Stomach (tissue), 9 donors: ENCODE measurements around the gene BBX. TPM values are rescaled to one million over a fixed set of nuclear protein-coding genes. Genes with fewer than 3 reads are reported as not detected.

Experiments used
- DNase-seq, 2 donors: peaks; one replicate each; pipeline versions ENCODE4 v3.0.0 to v3.0.0-alpha.2; 2013 to 2019
- H3K27ac ChIP-seq, 5 donors: fragments of 200-600 bp in 4 of 5; sonication (generic) in 4 of 5; one replicate each; pipeline ENCODE4 v1.5.1; 2013 to 2019; ENCODE audit warnings: mild to moderate bottlenecking in 1 of 5, moderate library complexity in 1 of 5
- H3K27me3 ChIP-seq, 3 donors: fragments of 200-600 bp; sonication (generic); one replicate each; pipeline ENCODE4 v1.5.1; 2017 to 2019; ENCODE audit warnings: mixed run types in 1 of 3
- H3K36me3 ChIP-seq, 4 donors: fragments of 200-600 bp; sonication (generic); 1 replicate in 3 of 4; 2 replicates in 1 of 4; pipeline ENCODE4 v1.5.1; 2016 to 2019
- H3K4me1 ChIP-seq, 4 donors: fragments of 200-600 bp; sonication (generic); one replicate each; pipeline ENCODE4 v1.5.1; 2016 to 2019
- H3K4me3 ChIP-seq, 4 donors: fragments of 200-600 bp; sonication (generic) in 3 of 4; one replicate each; pipeline ENCODE4 v1.5.1; 2016 to 2019; ENCODE audit warnings: mild to moderate bottlenecking in 1 of 4
- H3K9me3 ChIP-seq, 4 donors: fragments of 200-600 bp; sonication (generic); one replicate each; pipeline ENCODE4 v1.5.1; 2016 to 2019
- EP300 ChIP-seq: sonication (generic); formaldehyde crosslinking; IDR thresholded peaks from one replicate; pipeline ENCODE4 v1.6.1; 2017; ENCODE audit warnings: antibody characterized with exemption
- POLR2A ChIP-seq, 4 donors: fragments of 450-650 bp; IDR thresholded peaks; one replicate each; pipeline ENCODE4 v1.6.1; 2016; ENCODE audit warnings: antibody characterized with exemption in 4 of 4, control low read depth in 2 of 4, mild to moderate bottlenecking in 1 of 4, moderate library complexity in 1 of 4
- POLR2AphosphoS5 ChIP-seq, 3 donors: sonication (generic); formaldehyde crosslinking; IDR thresholded peaks; one replicate each; pipeline ENCODE4 v1.6.1; 2016; ENCODE audit warnings: antibody characterized with exemption in 3 of 3
- WGBS, 5 donors: extraction: QIAGEN DNeasy Blood & Tissue Kit in 3 of 5; methylation state at CpG; one replicate each; pipeline versions ENCODE4 v1.1.5 to v1.1.7; 2013 to 2018; 5-methylcytosine and 5-hydroxymethylcytosine counted together
- intact Hi-C: fragments of 100-400 bp; cut with DNase I; formaldehyde crosslinking; loops from one replicate; pipeline ENCODE4 v1.15.1; 2023; ENCODE audit warnings: low total_unique reads
- polyA plus RNA-seq, 3 donors: library from polyadenylated mRNA; stranded (reverse); fragments of 200-250 nt; gene quantifications; one replicate each; pipeline ENCODE4 v1.2.3, GENCODE V29; 2013
- total RNA-seq, 5 donors: library from RNA; depleted of rRNA; stranded (reverse); fragments of >200 nt; gene quantifications; one replicate each; pipeline versions ENCODE4 v1.1.0 to v1.2.3, GENCODE V29; 2014 to 2016
- TF ChIP-seq, protein P1 (sequence below), 7 experiments: fragments of 450-650 bp in 4 of 7; fragments of 200-600 bp in 3 of 7; sonication (generic) in 3 of 7; IDR thresholded peaks; one replicate each; pipeline ENCODE4 v1.5.1; 2016 to 2019; ENCODE audit warnings: antibody characterized with exemption in 7 of 7, control low read depth in 2 of 7, mild to moderate bottlenecking in 1 of 7
- donor health status: healthy with polysubstance abuse.
- donor health status: Bipolar disorder and iron deficiency.
- donor health status: healthy.

The BBX gene
- total and polyA plus RNA-seq, 8 donors = 4.6 to 81.1 (median 45.2) TPM

DNA sequence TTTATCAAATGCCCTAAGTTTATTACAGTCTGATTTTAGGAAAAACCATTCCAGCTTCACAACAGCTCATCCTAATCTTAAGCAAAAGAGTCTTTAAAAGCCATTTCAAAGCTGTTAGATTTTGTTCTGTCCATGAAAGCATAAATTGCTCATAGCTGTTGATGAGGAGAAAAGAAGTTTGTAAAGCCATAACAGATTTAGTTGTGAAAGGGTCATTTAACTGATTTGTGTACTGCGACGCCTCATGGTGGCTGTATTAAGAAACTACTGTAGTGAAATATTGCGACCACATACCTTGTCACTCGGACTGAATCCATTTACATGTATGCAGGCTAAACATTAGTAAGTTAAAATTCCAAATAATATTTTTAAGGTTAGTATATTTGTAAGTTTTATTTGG is 20.9 kb downstream of the BBX start:
- DNase-seq = peak in 1 of 2 donors; percentile 39
- TF ChIP-seq POLR2AphosphoS5 (IDR thresholded peaks at IDR 0.05) = no peak
- no peak for TF ChIP-seq EP300
- no peak for TF ChIP-seq POLR2A (IDR thresholded peaks at IDR 0.05)
- TF ChIP-seq, protein P1, sequence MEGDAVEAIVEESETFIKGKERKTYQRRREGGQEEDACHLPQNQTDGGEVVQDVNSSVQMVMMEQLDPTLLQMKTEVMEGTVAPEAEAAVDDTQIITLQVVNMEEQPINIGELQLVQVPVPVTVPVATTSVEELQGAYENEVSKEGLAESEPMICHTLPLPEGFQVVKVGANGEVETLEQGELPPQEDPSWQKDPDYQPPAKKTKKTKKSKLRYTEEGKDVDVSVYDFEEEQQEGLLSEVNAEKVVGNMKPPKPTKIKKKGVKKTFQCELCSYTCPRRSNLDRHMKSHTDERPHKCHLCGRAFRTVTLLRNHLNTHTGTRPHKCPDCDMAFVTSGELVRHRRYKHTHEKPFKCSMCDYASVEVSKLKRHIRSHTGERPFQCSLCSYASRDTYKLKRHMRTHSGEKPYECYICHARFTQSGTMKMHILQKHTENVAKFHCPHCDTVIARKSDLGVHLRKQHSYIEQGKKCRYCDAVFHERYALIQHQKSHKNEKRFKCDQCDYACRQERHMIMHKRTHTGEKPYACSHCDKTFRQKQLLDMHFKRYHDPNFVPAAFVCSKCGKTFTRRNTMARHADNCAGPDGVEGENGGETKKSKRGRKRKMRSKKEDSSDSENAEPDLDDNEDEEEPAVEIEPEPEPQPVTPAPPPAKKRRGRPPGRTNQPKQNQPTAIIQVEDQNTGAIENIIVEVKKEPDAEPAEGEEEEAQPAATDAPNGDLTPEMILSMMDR (IDR thresholded peaks at IDR 0.05) = peak in 2 of 7 experiments; percentile 7 to 13
- Histone ChIP-seq H3K36me3 (no peaks in the 10 kb centered on the region), H3K4me1 (no peaks in the 10 kb centered on the region), H3K27ac (no peak overlapping the region), H3K27me3 (no peaks in the 10 kb centered on the region), H3K4me3 (no peak overlapping the region), H3K9me3 (no peaks in the 10 kb centered on the region)
- intact Hi-C loops = no loop called here
- WGBS, 5 donors = 60 to 79% (median 76%) methylated on average over 4 of the region's 4 CpGs

DNA sequence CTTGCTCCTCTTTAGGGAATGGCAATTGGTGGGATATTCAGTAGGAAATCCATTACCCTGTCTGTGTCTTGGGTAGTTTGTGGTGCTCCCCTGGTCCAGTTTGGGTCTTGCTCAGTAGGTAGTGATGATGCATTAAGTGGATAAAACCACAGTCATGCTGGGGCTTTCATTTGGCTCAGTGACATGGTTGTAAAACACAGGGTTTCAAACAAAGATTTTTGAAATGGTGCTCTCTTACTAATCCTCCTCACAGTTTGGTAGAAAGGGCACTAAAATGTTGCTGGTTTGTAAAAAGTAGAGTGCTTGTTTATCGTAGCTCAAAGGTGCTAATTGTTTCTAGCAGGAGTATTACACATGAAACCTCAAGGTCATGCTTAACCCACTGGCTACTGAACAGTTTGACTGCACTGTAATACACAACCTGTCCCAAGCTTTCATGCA is 22.9 kb downstream of the BBX start:
- intact Hi-C loops = no loop called here
- TF ChIP-seq POLR2AphosphoS5 (IDR thresholded peaks at IDR 0.05) = no peak
- no peak for TF ChIP-seq POLR2A (IDR thresholded peaks at IDR 0.05)
- TF ChIP-seq, protein P1 (IDR thresholded peaks at IDR 0.05) = no peak
- TF ChIP-seq EP300 = no peak
- 57 to 68% (median 59%) methylated on average over 1 of the region's 1 CpG for WGBS, 5 donors

DNA sequence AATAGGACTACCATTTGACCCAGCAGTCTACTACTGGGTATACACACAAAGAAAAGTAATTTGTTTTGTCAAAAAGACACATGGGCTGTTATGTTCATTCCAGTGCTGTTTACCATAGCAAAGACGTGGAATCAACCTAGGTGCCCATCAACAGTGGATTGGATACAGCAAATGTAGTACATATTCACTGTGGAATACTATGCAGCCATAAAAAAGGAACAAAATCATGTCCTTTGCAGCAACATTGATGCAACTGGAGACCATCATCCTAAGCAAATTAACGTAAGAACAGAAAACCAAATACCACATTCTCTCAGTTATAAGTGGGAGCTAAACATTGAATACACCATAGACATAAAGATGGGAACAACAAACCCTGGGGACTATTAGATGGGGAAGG is 25.8 kb downstream of the BBX start:
- no peak overlapping the region for H3K4me3 ChIP-seq
- H3K27me3 ChIP-seq = no peaks in the 10 kb centered on the region
- H3K4me1 ChIP-seq = peaks cover 0 to 12% (median 0%) of the 10 kb centered on the region in 4 donors
- no peaks in the 10 kb centered on the region for H3K36me3 ChIP-seq
- no peak overlapping the region for H3K27ac ChIP-seq
- no peak for DNase-seq
- H3K9me3 ChIP-seq = no peaks in the 10 kb centered on the region
- 91 to 96% (median 94%) methylated on average over 2 of the region's 2 CpGs for WGBS, 5 donors
- intact Hi-C loops = no loop called here
- TF ChIP-seq, protein P1 (IDR thresholded peaks at IDR 0.05) = no peak
- no peak for TF ChIP-seq POLR2A (IDR thresholded peaks at IDR 0.05)

More for the DNA sequence above, 22.9 kb downstream of the BBX start:
- no peaks in the 10 kb centered on the region for H3K9me3 ChIP-seq
- no peak overlapping the region for H3K4me3 ChIP-seq
- no peaks in the 10 kb centered on the region for H3K27me3 ChIP-seq
- DNase-seq = no peak
- no peak overlapping the region for H3K27ac ChIP-seq
- H3K36me3 ChIP-seq = no peaks in the 10 kb centered on the region
- H3K4me1 ChIP-seq = no peaks in the 10 kb centered on the region

DNA sequence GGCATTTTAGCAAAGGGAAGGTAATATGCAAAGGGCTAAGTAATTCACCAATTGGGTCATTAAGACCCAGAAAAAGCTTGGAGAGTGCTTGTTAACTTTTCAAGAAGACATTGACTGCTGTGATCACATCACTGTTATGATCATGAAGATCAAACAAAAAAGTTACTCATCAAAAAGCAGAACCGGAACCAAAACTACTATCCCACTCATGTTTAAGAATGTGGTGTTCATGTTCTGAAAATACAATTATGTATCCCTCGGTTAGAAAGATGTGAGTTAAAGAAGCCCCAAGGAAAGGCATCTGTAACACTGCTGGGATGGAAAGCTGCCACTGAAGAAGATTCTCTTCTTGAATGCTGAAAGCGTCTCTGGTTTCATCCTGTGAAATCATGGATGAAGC is 32.6 kb downstream of the BBX start:
- 92 to 95% (median 94%) methylated on average over 3 of the region's 3 CpGs for WGBS, 5 donors
- Histone ChIP-seq H3K9me3 (no peaks in the 10 kb centered on the region), H3K27ac (no peak overlapping the region), H3K27me3 (no peaks in the 10 kb centered on the region), H3K4me1 (peaks cover 0 to 31% (median 5%) of the 10 kb centered on the region in 4 donors), H3K4me3 (no peak overlapping the region), H3K36me3 (no peaks in the 10 kb centered on the region)
- intact Hi-C loops = no loop called here
- TF ChIP-seq POLR2A (IDR thresholded peaks at IDR 0.05) (no peak), EP300 (no peak), POLR2AphosphoS5 (IDR thresholded peaks at IDR 0.05) (no peak)
- TF ChIP-seq, protein P1 (IDR thresholded peaks at IDR 0.05) = no peak
- no peak for DNase-seq
